ENCODE results near the gene LCAT.

DNA sequence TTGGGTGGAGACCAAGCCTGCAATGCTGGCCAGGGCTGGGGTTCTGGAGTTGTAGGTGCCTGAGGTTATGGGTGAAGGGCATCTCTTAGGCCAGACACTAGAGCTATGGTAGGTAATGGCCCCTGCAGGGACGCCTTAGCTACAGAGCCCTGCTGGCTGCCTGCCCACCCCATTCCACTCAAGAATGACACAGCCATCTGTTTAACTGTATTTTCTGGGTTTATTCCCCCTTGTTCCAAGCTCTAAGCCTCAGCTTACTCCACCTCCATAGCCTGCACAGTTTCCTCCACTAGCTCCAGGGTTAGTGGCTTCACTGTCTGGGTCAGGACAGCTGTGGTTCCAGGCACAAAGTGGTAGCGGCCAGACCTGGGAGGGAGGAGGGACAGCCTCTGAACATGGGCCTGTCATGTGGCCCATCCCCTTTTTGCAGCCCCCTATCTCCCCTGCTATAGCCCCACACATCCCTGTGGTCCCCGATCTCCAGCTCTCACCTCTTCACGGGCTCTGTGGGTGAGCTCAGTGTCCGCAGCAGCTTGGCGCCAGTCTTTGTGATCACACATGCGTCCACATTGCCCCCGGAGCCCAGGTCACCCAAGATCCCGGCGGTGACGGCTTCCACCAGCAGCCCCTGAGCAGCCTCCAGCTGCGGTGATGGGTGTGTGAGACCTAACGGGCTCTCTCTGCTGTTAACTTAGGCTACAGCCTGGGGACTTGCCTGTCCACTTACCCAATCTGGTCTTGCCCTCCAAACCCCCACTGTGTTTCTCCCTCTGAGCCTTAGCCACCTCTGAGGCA lies 9.4 kb downstream of the LCAT start:
- TF ChIP-seq EZH2phosphoT487 (IDR thresholded peaks at IDR 0.05; ENCODE audit: low read depth) = no peak
- TF ChIP-seq, protein P1, sequence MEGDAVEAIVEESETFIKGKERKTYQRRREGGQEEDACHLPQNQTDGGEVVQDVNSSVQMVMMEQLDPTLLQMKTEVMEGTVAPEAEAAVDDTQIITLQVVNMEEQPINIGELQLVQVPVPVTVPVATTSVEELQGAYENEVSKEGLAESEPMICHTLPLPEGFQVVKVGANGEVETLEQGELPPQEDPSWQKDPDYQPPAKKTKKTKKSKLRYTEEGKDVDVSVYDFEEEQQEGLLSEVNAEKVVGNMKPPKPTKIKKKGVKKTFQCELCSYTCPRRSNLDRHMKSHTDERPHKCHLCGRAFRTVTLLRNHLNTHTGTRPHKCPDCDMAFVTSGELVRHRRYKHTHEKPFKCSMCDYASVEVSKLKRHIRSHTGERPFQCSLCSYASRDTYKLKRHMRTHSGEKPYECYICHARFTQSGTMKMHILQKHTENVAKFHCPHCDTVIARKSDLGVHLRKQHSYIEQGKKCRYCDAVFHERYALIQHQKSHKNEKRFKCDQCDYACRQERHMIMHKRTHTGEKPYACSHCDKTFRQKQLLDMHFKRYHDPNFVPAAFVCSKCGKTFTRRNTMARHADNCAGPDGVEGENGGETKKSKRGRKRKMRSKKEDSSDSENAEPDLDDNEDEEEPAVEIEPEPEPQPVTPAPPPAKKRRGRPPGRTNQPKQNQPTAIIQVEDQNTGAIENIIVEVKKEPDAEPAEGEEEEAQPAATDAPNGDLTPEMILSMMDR (IDR thresholded peaks at IDR 0.05; ENCODE audit: low read depth, low read length) = no peak
